Measurements from ENCODE around the gene FHIT.

FHIT gene

DNA sequence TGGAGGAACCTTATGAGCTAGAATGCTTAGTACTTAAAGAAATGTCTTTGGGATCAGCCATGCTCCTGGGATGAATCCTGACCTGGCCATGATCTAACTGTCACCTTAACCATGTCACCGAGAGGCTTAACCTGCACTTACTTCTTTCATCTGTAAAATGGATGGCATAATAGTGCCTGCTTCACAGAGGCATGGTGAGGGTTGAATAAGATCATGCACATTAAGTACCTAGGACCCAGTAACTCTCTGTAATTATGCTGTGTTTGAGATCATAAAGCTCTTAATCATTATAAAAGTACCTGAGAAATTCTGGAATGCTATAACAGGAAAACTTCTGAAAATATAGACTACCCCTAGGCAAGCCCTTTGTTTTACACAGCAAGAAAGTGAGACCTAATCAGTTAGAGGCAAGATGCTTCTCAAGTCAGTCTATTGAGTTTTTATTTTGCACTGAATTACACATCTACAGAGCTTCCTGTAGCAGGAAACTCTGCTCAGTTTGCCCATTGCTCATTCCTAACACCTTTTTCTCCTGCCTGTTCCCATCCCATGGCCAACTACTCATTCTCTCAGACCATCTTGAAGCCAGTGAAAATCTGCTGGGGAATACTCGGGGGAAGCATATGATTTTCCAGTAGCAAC lies 1185.9 kb downstream of the FHIT start:
- DNase-seq: peak in 1 of 2 donors; percentile 2

DNA sequence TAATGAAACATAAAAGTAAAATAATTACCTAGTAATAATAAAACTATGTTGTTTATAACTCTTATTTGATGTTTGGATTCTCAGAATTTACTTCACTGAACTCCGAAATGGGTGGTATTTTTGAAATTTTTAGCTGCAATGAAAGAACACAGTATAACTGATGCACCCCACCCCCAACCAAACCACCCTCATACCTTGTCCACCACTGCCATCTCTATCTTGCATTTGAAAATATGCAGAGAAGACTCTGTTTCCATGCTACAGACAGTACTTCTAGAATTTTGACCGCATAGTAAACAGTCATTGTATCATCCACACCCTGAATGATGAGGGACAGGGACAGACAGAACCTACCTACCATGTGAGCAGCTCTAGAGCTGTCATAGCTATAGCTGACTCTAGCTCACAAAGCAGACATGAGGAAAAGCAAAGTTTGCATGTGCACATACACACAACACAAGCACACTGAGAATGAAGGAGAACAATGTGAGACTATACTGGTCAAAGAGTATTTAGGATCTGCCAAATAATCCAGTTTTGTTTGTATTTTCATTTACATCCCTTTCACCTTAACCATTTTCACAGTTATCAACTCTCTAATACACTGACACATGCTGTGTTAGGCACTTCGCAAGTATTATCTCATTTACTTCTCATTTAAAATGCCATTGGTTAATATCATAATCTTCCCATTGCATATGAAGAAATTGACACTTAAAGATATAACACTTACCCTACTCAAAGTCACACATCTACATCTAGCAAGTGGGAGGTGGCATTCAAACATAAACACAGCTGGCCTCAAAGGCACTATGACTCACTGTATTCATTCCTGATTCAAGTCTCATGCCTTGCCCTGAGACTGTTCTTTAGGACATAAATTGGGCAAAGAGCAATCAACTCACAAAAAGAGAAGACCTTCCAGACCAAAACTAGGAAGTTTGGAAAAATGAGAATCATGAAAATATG lies 1186.8 kb downstream of the FHIT start:
- DNase-seq: peak in 1 of 2 donors; percentile 51

- DNase-seq: peak in 1 of 2 donors; percentile 57
Measured at GRCh38 chr3:60056404-60056803, 1194.8 kb downstream of the FHIT start.

DNA sequence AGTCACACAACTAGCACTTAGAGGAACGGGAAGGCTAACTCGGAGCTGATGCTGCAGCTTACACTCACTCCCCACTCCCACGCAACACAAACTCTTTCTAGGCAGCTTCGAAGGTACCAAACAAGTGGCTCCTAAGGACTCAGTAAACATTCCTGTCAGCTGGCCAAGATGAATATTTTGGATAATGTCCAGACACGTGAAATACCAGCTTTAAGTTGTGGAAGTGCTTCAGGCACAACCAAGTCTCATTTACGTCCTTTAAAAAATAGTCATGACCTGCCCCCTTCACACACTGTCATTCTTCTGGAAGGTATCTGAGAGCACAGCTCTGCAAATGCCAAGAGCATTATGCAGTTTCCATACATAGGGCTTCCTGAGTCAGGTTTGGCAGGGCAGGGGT lies 1195.5 kb downstream of the FHIT start:
- no peak for DNase-seq

- DNase-seq: peak in 1 of 2 donors; percentile 5
Measured at GRCh38 chr3:60053526-60054265, 1197.6 kb downstream of the FHIT start.

- no peak for DNase-seq
Measured at GRCh38 chr3:60048447-60048848, 1202.8 kb downstream of the FHIT start.

GRCh38 chr3:60047426-60048200 lies 1203.6 kb downstream of the FHIT start:
- no peak for DNase-seq

- no peak for DNase-seq
Measured at GRCh38 chr3:60046210-60046609, 1205.0 kb downstream of the FHIT start.

GRCh38 chr3:60045686-60046085 lies 1205.6 kb downstream of the FHIT start:
- DNase-seq: no peak

DNA sequence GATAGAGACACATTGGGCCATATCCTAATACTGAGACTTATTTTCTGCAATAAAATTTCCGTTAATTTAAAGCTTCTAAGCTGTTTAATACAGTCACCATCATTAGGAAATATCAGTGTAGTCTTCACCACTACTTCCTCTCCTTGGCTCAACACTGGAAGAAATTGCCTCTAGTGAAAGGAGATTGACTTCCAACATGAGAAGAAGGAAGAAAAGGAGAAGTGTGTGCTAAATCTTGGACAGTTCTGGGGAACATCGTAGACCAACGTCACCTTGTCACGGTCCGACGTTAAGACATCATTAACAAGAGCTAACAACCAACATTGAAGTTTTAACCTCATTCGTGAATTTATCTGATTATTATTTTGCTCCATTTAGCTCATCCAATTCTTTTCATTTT lies 1214.4 kb downstream of the FHIT start:
- no peak for DNase-seq

DNA sequence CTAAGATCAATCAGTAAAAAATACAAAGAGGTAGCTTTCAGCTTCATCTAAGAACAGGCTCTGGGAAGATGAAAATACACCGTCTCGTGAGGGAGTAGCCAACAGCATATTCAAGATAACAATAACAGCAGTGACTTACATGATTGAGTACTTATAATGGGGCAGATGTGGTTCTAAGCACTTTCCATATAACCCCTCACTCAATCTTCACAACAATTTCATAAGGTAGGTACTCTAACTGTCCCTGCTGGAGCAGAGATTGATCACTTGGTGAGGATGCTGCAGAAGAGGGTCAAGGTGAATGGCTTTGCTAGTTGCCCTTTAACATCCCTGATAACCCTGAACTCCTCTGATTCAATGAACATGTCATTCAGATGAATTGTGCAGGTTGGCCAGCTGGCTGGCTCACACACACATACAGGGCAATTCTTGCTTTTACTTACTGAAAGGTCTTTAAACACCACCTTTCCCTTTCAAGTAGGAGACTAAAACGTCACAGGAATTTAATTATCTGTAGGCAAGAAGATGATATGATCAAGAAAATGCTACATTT lies 1217.3 kb downstream of the FHIT start:
- no peak for DNase-seq

- DNase-seq: no peak
Measured at GRCh38 chr3:60030982-60031381, 1220.3 kb downstream of the FHIT start.

- no peak for DNase-seq
Measured at GRCh38 chr3:60028233-60028632, 1223.0 kb downstream of the FHIT start.

- no peak for DNase-seq
Measured at GRCh38 chr3:60027335-60027734, 1223.9 kb downstream of the FHIT start.

DNA sequence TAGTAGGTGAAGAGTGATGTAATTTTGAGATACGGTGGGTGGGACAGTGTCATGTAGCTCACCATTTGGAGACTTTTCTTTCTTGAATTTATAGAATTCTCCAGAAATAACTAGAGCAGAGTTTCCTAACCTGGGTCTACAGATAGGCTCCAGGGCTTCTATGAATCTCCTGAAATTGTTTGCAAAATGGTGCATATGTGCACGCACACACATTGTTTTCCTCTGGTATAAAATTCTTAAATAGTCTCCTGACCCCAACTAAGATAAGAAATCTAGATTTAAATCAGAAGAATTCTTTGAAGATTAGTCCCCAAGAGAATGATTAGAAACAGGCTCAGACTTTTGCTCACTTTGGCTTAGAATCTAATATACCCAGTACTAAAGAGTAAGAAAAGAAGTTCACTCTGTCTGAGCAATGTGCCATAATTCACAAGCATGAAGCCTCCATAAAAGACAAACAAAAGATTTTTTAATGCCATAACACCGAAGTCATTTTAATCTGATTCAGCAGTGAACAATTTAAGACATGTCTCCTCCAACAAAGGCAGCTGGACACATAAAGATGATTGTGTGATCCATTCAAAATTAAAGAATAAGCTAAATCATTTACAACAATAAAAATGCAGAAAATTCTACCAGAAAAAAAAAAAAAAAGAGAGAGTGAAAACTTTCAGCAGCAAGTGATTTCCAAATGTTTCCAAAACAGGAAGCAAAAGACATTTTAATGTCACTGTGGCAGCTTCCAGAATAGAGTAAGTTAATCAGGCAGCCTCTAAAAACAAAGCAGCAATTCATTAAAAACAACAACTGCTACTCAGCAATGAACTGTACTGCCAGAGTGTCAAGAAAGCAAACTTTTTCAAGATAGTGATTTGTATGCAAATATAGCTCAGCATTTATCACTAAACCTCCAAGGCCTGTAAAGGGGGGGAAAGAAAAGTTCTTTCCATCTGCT lies 1225.9 kb downstream of the FHIT start:
- DNase-seq: peak in 1 of 2 donors; percentile 8

DNA sequence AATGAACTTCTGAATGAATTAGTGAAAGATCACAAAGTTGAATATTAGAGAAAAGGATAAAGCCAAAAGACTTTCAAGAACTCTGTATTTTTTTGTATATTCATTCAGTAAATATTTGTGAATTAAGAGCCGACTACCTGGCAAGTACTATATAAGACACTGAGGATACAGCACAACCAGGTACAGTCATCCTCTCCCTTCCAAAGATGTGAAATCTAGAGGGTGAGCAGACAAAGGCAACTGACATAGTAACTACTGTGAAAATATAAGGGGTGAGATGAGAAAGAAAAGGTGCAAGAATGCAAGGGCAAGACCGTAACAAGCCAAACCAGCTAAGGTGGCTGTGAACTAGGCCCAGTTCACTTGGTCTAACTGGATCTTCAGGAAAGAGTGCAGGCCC lies 1226.9 kb downstream of the FHIT start:
- no peak for DNase-seq

DNA sequence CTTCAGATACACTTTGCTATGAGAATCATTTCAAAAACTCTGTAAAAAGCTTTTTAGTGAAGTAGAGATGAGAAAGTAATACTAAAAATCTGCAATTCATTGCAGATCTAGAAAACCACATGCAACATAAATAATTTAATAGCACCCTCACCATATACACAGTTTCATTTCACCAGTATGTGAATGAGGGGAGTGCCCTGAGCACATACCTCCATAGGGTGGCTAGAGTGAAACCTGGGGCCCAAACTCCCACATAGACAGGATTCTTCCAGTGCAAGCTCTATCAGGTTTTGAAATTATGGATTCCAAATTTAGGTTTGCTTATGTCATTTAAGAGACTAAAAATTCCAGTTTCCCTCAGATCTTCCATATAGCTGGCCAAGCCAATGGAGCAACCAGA lies 1228.1 kb downstream of the FHIT start:
- no peak for DNase-seq

- DNase-seq: no peak
Measured at GRCh38 chr3:60017631-60018030, 1233.6 kb downstream of the FHIT start.

DNA sequence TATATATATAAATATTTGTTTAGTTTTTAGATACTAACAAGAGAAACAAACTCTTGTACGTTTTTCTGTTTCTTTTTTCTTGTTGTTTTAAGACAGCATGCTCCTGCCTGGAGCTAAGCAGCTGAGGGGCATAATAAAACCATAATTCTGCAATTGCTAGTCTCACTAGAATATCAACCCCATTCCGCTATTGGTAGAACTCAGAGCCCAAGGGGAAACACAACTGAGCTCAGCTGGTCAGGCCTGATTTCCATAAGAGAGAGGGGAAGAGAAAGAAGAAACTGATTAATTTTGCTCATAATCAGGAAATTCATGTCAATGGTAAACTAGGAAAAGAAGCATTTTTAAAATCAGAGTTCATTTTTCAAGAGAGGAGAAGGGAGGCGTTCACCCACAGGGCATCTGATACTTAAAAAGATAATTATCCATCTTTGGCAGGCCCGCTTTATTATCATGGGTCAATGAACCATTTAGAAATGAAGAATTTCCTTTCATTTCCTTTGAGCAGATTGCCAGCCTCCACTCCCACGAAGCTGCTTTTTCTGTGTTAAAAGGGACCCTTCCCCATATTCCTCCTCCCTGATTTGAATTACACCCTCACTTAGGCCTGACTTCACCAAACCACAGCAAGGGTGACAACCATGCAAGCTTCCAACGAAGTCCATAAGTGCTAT lies 1236.1 kb downstream of the FHIT start:
- DNase-seq: no peak

GRCh38 chr3:60013241-60013640 lies 1238.0 kb downstream of the FHIT start:
- no peak for DNase-seq

DNA sequence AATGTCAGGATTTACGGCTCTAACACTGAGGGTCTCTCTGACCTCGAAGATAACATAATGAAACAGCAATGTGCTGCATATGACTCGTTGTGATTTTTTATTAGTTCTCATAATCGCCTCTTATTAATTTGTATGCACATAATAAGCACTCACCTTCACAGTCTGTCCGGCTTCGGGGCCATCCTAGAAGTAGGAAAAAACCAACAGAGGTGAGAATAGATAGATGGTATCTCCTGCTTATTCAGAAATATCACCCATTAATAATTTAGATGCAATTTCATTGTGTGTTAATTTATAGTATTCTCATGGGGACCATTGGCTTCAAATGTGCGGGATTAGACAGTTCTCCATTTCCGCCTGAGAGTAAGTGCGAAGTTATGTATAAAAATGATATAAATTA lies 1240.0 kb downstream of the FHIT start:
- no peak for DNase-seq
